Memory B cell (primary cell): Measurements from ENCODE around the gene HYDIN.
"Not testable (repeated sequence)": the region's sequence is repeated elsewhere in the genome, so short reads cannot be mapped to it uniquely, and the experiment has no call there.

Experiments
- ATAC-seq: fragments of 150-1000 bp; cut with Tn5 transposase; 2 replicates; pipeline ENCODE4 v1.10.0; 2021; ENCODE audit warnings: low read depth, mild to moderate bottlenecking, moderate library complexity
- DNase-seq, 2 donors: peaks; one replicate each; pipeline ENCODE4 v3.0.0; 2022; ENCODE audit warnings: low spot score in 2 of 2
- H3K27ac Mint-ChIP-seq: one replicate; pipeline ENCODE4 v1.8.0; 2022; ENCODE audit warnings: mild to moderate bottlenecking, moderate library complexity, mixed read lengths
- H3K27me3 Mint-ChIP-seq: one replicate; pipeline ENCODE4 v1.8.0; 2022; ENCODE audit warnings: mixed read lengths
- H3K36me3 Mint-ChIP-seq: one replicate; pipeline ENCODE4 v1.8.0; 2022; ENCODE audit warnings: mild to moderate bottlenecking, mixed read lengths
- H3K4me1 Mint-ChIP-seq: one replicate; pipeline ENCODE4 v1.8.0; 2022; ENCODE audit warnings: mixed read lengths
- H3K4me3 Mint-ChIP-seq: one replicate; pipeline ENCODE4 v1.8.0; 2022; ENCODE audit warnings: mild to moderate bottlenecking, moderate library complexity, mixed read lengths
- H3K9me3 Mint-ChIP-seq: one replicate; pipeline ENCODE4 v1.8.0; 2022; ENCODE audit warnings: mixed read lengths

Gene HYDIN

GRCh38 chr16:70953824-70954223, 276.7 kb downstream of the HYDIN start:
- H3K27me3 Mint-ChIP-seq, H3K9me3 Mint-ChIP-seq, H3K4me3 Mint-ChIP-seq, H3K27ac Mint-ChIP-seq, H3K36me3 Mint-ChIP-seq, H3K4me1 Mint-ChIP-seq, DNase-seq, ATAC-seq: not testable (repeated sequence)

- not testable (repeated sequence) for H3K36me3 Mint-ChIP-seq, H3K27ac Mint-ChIP-seq, H3K9me3 Mint-ChIP-seq, H3K4me1 Mint-ChIP-seq, H3K27me3 Mint-ChIP-seq, H3K4me3 Mint-ChIP-seq, DNase-seq, ATAC-seq
Measured at GRCh38 chr16:70943551-70943950, 287.0 kb downstream of the HYDIN start.

GRCh38 chr16:70939690-70940359, 290.7 kb downstream of the HYDIN start:
- H3K27me3 Mint-ChIP-seq, H3K9me3 Mint-ChIP-seq, H3K4me1 Mint-ChIP-seq, ATAC-seq, H3K4me3 Mint-ChIP-seq, H3K27ac Mint-ChIP-seq, H3K36me3 Mint-ChIP-seq, DNase-seq: not testable (repeated sequence)

DNA sequence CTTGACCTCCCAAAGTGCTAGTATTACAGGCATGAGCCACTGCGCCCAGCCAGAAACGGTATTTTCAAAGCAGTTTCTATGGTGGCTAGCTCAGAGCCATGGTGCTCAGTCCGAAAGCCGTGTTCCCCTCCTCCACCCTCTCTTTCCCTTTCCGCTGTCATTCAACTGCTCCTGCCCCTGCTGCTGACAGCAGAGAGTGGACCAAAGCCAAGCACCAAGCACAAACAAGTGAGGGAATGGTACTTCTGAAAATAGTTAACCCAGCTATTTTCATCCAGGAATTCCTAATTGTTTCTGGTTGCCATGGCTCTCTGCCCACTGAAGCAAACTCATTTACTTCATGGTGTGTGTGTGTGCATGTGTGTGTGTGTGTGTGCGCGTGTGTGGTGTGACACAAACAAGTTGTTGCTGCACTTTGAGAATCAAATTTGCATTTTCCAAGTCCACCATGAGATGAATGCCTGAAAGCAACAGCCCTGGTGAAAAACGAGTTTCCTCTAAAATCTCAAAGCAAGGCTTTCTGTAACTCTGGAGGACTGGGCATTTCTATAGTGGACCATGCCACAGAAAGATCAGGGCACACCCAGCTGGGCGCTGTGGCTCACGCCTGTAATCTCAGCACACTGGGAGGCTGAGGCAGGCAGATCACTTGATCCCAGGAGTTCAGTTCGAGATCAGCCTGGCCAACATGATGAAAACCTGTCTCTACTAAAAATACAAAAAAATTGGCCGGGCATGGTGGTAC, 293.6 kb downstream of the HYDIN start:
- H3K4me3 Mint-ChIP-seq, H3K4me1 Mint-ChIP-seq, H3K27me3 Mint-ChIP-seq, H3K9me3 Mint-ChIP-seq, H3K36me3 Mint-ChIP-seq, ATAC-seq, DNase-seq, H3K27ac Mint-ChIP-seq: not testable (repeated sequence)

- not testable (repeated sequence) for H3K4me3 Mint-ChIP-seq, ATAC-seq, H3K27me3 Mint-ChIP-seq, H3K27ac Mint-ChIP-seq, H3K9me3 Mint-ChIP-seq, DNase-seq, H3K36me3 Mint-ChIP-seq, H3K4me1 Mint-ChIP-seq
Measured at GRCh38 chr16:70935325-70935724, 295.2 kb downstream of the HYDIN start.

- H3K9me3 Mint-ChIP-seq, H3K36me3 Mint-ChIP-seq, H3K4me3 Mint-ChIP-seq, H3K4me1 Mint-ChIP-seq, H3K27ac Mint-ChIP-seq, ATAC-seq, H3K27me3 Mint-ChIP-seq, DNase-seq: not testable (repeated sequence)
Measured at GRCh38 chr16:70933746-70934145, 296.8 kb downstream of the HYDIN start.

DNA sequence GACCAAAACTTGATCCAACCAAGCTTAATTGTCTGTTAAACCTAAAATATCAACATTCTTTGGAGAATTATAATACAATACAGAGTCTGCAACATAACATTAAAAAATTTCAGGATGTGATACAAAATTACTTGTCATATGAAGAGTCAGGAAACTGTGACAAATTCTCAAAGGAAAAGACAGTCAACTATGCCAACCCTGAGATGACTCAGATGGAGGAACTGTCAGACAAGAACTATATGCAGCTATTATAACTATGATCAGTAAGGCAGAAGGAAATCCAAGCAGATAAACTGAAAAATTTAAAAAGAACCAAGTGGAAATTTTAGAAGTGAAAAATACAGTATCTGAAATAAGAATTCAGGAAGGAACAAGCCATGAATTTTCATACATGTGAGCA, 299.8 kb downstream of the HYDIN start:
- not testable (repeated sequence) for H3K27ac Mint-ChIP-seq, DNase-seq, H3K9me3 Mint-ChIP-seq, ATAC-seq, H3K4me3 Mint-ChIP-seq, H3K4me1 Mint-ChIP-seq, H3K27me3 Mint-ChIP-seq, H3K36me3 Mint-ChIP-seq

- not testable (repeated sequence) for H3K27ac Mint-ChIP-seq, H3K27me3 Mint-ChIP-seq, H3K36me3 Mint-ChIP-seq, H3K9me3 Mint-ChIP-seq, DNase-seq, ATAC-seq, H3K4me1 Mint-ChIP-seq, H3K4me3 Mint-ChIP-seq
Measured at GRCh38 chr16:70922164-70922563, 308.4 kb downstream of the HYDIN start.

DNA sequence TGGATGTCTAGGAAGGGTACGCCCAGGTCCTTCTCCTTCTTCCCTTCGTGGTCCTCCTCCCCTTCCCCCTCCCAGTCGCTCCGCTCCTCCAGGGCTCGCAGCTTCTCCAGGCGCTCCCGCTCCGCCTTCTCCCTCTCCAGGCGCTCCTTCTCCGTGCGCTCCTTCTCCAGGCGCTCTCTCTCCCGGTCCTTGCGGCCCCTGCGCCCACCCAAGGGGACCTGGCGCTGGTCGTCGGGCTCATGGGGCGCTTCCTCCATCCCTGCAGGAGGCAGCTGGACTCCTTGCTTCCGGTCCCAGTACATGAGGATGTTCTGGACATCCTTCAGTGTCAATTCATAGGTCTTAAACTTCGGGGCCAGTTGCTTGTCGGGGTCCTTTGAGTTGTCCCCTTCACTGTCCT, 309.9 kb downstream of the HYDIN start:
- not testable (repeated sequence) for ATAC-seq, H3K4me3 Mint-ChIP-seq

GRCh38 chr16:70888208-70888607, 342.3 kb downstream of the HYDIN start:
- H3K27ac Mint-ChIP-seq, DNase-seq, H3K4me3 Mint-ChIP-seq, H3K9me3 Mint-ChIP-seq, H3K27me3 Mint-ChIP-seq, H3K4me1 Mint-ChIP-seq, ATAC-seq, H3K36me3 Mint-ChIP-seq: not testable (repeated sequence)

More for the DNA sequence above, 309.9 kb downstream of the HYDIN start:
- not testable (repeated sequence) for H3K27ac Mint-ChIP-seq, H3K4me1 Mint-ChIP-seq, H3K36me3 Mint-ChIP-seq, H3K9me3 Mint-ChIP-seq, DNase-seq, H3K27me3 Mint-ChIP-seq

- H3K36me3 Mint-ChIP-seq, H3K4me3 Mint-ChIP-seq, H3K27me3 Mint-ChIP-seq, ATAC-seq, H3K27ac Mint-ChIP-seq, DNase-seq, H3K4me1 Mint-ChIP-seq, H3K9me3 Mint-ChIP-seq: not testable (repeated sequence)
Measured at GRCh38 chr16:70884652-70885051, 345.9 kb downstream of the HYDIN start.

- H3K4me1 Mint-ChIP-seq, H3K27ac Mint-ChIP-seq, DNase-seq, H3K36me3 Mint-ChIP-seq, H3K27me3 Mint-ChIP-seq, ATAC-seq, H3K9me3 Mint-ChIP-seq, H3K4me3 Mint-ChIP-seq: not testable (repeated sequence)
Measured at GRCh38 chr16:70882311-70882710, 348.2 kb downstream of the HYDIN start.

- not testable (repeated sequence) for H3K27me3 Mint-ChIP-seq, H3K36me3 Mint-ChIP-seq, H3K4me3 Mint-ChIP-seq, H3K27ac Mint-ChIP-seq, ATAC-seq, H3K4me1 Mint-ChIP-seq, H3K9me3 Mint-ChIP-seq, DNase-seq
Measured at GRCh38 chr16:70877895-70878294, 352.6 kb downstream of the HYDIN start.

GRCh38 chr16:70876442-70876841, 354.1 kb downstream of the HYDIN start:
- H3K4me1 Mint-ChIP-seq, DNase-seq, H3K27ac Mint-ChIP-seq, H3K9me3 Mint-ChIP-seq, ATAC-seq, H3K4me3 Mint-ChIP-seq, H3K27me3 Mint-ChIP-seq, H3K36me3 Mint-ChIP-seq: not testable (repeated sequence)

DNA sequence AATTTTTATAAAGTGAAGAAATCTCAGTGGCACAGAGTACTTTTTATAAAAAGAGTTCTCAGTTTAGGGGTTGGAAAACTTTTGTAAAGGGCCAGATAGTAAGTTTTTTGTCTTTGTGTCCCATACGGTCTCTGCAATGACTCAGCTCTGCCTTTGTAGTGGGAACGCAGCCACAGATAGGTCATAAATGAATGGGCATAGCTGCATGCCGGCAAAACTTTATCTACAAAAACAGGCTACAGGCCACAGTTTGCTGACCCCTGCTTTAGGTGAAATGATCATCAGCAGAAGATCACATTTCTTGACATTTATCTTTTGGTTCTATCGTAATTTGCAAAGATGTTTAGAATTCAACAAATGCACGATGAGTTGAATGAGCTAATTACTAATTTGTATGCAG, 365.8 kb downstream of the HYDIN start:
- not testable (repeated sequence) for H3K4me1 Mint-ChIP-seq, H3K36me3 Mint-ChIP-seq, H3K4me3 Mint-ChIP-seq, H3K27ac Mint-ChIP-seq, H3K9me3 Mint-ChIP-seq, H3K27me3 Mint-ChIP-seq, DNase-seq, ATAC-seq
